CD14-positive monocyte (primary cell): Measurements from ENCODE around the gene GRK5. TPM values are rescaled to one million over a fixed set of nuclear protein-coding genes. Genes with fewer than 3 reads are reported as not detected.

ENCODE experiments used
- DNase-seq, 3 donors: peaks; one replicate each; pipeline ENCODE4 v3.0.0-alpha.2; 2011 to 2022
- H2AFZ ChIP-seq: 2 replicates; pipeline ENCODE4 v1.6.0; 2012; ENCODE audit warnings: mild to moderate bottlenecking, low read depth, low read length, inconsistent platforms; ENCODE audit not compliant: insufficient read depth, poor library complexity, severe bottlenecking
- H3K27ac ChIP-seq, 2 donors: 1 replicate in 1 of 2; 2 replicates in 1 of 2; pipeline ENCODE4 v1.5.1; 2012 to 2013; ENCODE audit warnings: low read length in 2 of 2, control low read depth in 1 of 2, inconsistent platforms in 1 of 2, low read depth in 1 of 2, mild to moderate bottlenecking in 1 of 2
- H3K27me3 ChIP-seq, 2 donors: one replicate each; pipeline versions ENCODE4 v1.6.0 to v1.6.1; 2011 to 2013; ENCODE audit warnings: low read length in 2 of 2; ENCODE audit not compliant: control insufficient read depth in 2 of 2, insufficient read depth in 2 of 2
- H3K36me3 ChIP-seq, 2 donors: replicated peaks in 1 of 2; 1 replicate in 1 of 2; 2 replicates in 1 of 2; pipeline versions ENCODE4 v1.5.1 to v1.6.1; 2012 to 2013; ENCODE audit warnings: low read length in 2 of 2, control low read depth in 1 of 2, inconsistent platforms in 1 of 2, mild to moderate bottlenecking in 1 of 2; ENCODE audit not compliant: insufficient read depth in 2 of 2, control insufficient read depth in 1 of 2
- H3K4me1 ChIP-seq, 2 donors: 1 replicate in 1 of 2; 2 replicates in 1 of 2; pipeline versions ENCODE4 v1.5.1 to v1.6.1; 2012 to 2013; ENCODE audit warnings: low read length in 2 of 2, control low read depth in 1 of 2, inconsistent platforms in 1 of 2, mild to moderate bottlenecking in 1 of 2, moderate library complexity in 1 of 2; ENCODE audit not compliant: insufficient read depth in 2 of 2, control insufficient read depth in 1 of 2
- H3K4me2 ChIP-seq: replicated peaks from 2 replicates; pipeline ENCODE3; 2012; ENCODE audit warnings: low read length, moderate library complexity, mild to moderate bottlenecking; ENCODE audit not compliant: poor library complexity, severe bottlenecking; ENCODE audit errors: extremely low read depth
- H3K4me3 ChIP-seq, 3 experiments: fragments of 200-600 bp in 1 of 3; sonication (generic) in 1 of 3; replicated peaks in 1 of 3; 1 replicate in 2 of 3; 2 replicates in 1 of 3; pipeline ENCODE4 v1.5.1; 2011 to 2013; ENCODE audit warnings: low read length in 3 of 3, mild to moderate bottlenecking in 3 of 3, control low read depth in 2 of 3, low read depth in 2 of 3, inconsistent platforms in 1 of 3, moderate library complexity in 1 of 3
- H3K79me2 ChIP-seq: 2 replicates; pipeline ENCODE4 v1.6.0; 2012; ENCODE audit warnings: mild to moderate bottlenecking, control low read depth, inconsistent platforms, low read length, moderate library complexity; ENCODE audit not compliant: insufficient read depth
- H3K9ac ChIP-seq: 2 replicates; pipeline ENCODE4 v1.6.0; 2017; ENCODE audit warnings: low read length, mild to moderate bottlenecking; ENCODE audit not compliant: insufficient read depth, poor library complexity, severe bottlenecking
- H3K9me3 ChIP-seq, 2 donors: replicated peaks in 1 of 2; 1 replicate in 1 of 2; 2 replicates in 1 of 2; pipeline versions ENCODE4 v1.5.1 to v1.6.1; 2012 to 2013; ENCODE audit warnings: low read length in 2 of 2, control low read depth in 1 of 2; ENCODE audit not compliant: control insufficient read depth in 1 of 2, insufficient read depth in 1 of 2
- H4K20me1 ChIP-seq: 2 replicates; pipeline ENCODE4 v1.6.0; 2012; ENCODE audit warnings: mild to moderate bottlenecking, low read length, control low read depth, moderate library complexity; ENCODE audit not compliant: insufficient read depth
- H3K27ac Mint-ChIP-seq, 7 donors: one replicate each; pipeline ENCODE4 v1.8.0; 2020; ENCODE audit warnings: mild to moderate bottlenecking in 7 of 7, mixed read lengths in 7 of 7, moderate library complexity in 6 of 7, inconsistent platforms in 2 of 7
- H3K27me3 Mint-ChIP-seq, 3 donors: one replicate each; pipeline ENCODE4 v1.8.0; 2021 to 2022; ENCODE audit warnings: low read depth in 3 of 3, mild to moderate bottlenecking in 3 of 3, mixed read lengths in 3 of 3, moderate library complexity in 3 of 3, inconsistent platforms in 1 of 3
- H3K36me3 Mint-ChIP-seq, 2 donors: one replicate each; pipeline ENCODE4 v1.8.0; 2020; ENCODE audit warnings: mixed read lengths in 2 of 2, inconsistent platforms in 1 of 2, mild to moderate bottlenecking in 1 of 2
- H3K4me1 Mint-ChIP-seq: one replicate; pipeline ENCODE4 v1.8.0; 2020; ENCODE audit warnings: mild to moderate bottlenecking, mixed read lengths
- H3K4me3 Mint-ChIP-seq, 2 donors: one replicate each; pipeline ENCODE4 v1.8.0; 2020; ENCODE audit warnings: mild to moderate bottlenecking in 2 of 2, mixed read lengths in 2 of 2, moderate library complexity in 1 of 2
- H3K9me3 Mint-ChIP-seq, 7 donors: one replicate each; pipeline ENCODE4 v1.8.0; 2020 to 2022; ENCODE audit warnings: mixed read lengths in 7 of 7, mild to moderate bottlenecking in 6 of 7, moderate library complexity in 6 of 7, inconsistent platforms in 2 of 7
- WGBS: methylation state at CpG from one replicate; pipeline ENCODE4 v1.1.5; 2013; ENCODE audit warnings: missing lambda C conversion rate; ENCODE audit not compliant: insufficient coverage; 5-methylcytosine and 5-hydroxymethylcytosine counted together
- intact Hi-C, 2 donors: fragments of 100-400 bp; cut with micrococcal nuclease; formaldehyde crosslinking; loops; one replicate each; pipeline versions ENCODE4 v1.15.0 to v1.15.1; 2023
- polyA plus RNA-seq, 3 donors: library from polyadenylated mRNA; depleted of rRNA in 1 of 3; unstranded in 2 of 3; stranded (reverse) in 1 of 3; fragments of 300-500 nt in 2 of 3; fragments of >200 nt in 1 of 3; fragmentation: Illumina TruSeq in 2 of 3; gene quantifications; 1 replicate in 2 of 3; 2 replicates in 1 of 3; pipeline ENCODE4 v1.2.3, GENCODE V29; 2012 to 2021
- TF ChIP-seq, protein P1 (sequence below): fragments of 200-600 bp; IDR thresholded peaks from one replicate; pipeline ENCODE4 v1.8.0; 2022; ENCODE audit warnings: antibody characterized with exemption, mild to moderate bottlenecking

GRK5 gene
- polyA plus RNA-seq, 3 donors = 1.2 to 6.5 (median 2.8) TPM

DNA sequence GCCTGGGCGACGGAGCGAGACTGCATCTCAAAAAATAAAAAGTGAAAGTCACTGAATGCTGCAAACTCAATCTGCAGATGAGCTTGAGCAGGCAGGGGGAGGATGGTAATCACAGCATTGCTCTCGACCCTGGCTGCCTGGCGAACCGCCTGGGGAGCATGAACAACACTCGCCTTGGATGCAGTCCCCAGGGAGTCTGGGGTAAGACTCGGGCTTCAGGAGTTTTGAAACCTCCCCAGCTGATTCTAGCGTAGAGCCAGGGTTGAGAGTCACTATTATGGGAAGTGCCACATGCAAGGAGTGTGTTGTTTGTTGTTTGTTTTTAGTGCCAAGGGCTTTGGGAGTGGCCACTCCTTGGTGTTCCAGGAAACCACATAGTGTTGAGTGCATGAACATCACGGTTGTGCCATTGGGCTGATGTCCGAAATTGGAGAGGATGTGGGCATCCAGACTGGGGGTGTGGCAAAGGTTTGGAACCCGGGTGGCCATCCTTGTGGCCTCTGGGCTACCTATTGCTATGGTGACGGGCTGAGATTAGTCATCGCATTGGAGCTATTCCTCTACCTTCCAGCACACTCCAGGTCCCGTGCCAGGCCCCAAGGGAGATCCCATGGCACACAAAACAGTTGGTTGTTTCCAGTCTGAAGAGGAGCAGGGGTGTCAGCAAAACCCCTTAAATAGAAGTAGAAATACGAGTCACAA is 242.5 kb downstream of the GRK5 start:
- peaks cover 0 to 2% (median 0%) of the 10 kb centered on the region in 7 donors for H3K9me3 Mint-ChIP-seq
- peaks cover 2% of the 10 kb centered on the region for H3K4me1 Mint-ChIP-seq
- no peak overlapping the region for H2AFZ ChIP-seq
- 93% methylated on average over 12 of the region's 16 CpGs for WGBS
- H3K27ac ChIP-seq = no peak overlapping the region
- TF ChIP-seq, protein P1, sequence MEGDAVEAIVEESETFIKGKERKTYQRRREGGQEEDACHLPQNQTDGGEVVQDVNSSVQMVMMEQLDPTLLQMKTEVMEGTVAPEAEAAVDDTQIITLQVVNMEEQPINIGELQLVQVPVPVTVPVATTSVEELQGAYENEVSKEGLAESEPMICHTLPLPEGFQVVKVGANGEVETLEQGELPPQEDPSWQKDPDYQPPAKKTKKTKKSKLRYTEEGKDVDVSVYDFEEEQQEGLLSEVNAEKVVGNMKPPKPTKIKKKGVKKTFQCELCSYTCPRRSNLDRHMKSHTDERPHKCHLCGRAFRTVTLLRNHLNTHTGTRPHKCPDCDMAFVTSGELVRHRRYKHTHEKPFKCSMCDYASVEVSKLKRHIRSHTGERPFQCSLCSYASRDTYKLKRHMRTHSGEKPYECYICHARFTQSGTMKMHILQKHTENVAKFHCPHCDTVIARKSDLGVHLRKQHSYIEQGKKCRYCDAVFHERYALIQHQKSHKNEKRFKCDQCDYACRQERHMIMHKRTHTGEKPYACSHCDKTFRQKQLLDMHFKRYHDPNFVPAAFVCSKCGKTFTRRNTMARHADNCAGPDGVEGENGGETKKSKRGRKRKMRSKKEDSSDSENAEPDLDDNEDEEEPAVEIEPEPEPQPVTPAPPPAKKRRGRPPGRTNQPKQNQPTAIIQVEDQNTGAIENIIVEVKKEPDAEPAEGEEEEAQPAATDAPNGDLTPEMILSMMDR = no peak
- H3K9ac ChIP-seq = no peak overlapping the region
- H3K4me3 Mint-ChIP-seq = no peak overlapping the region
- H3K27me3 ChIP-seq = no peaks in the 10 kb centered on the region
- H3K4me2 ChIP-seq = no peak overlapping the region
- peaks cover 0 to 3% (median 1%) of the 10 kb centered on the region in 3 donors for H3K27me3 Mint-ChIP-seq
- H3K9me3 ChIP-seq = no peaks in the 10 kb centered on the region
- H3K79me2 ChIP-seq = no peaks in the 10 kb centered on the region
- intact Hi-C loops = loop anchor here (5.0 to 10.0 kb wide), 2 partner anchors 253 to 255 kb away; no protein-coding TSS in a partner anchor
- peaks cover 31 to 37% of the 10 kb centered on the region in 2 donors for H3K36me3 Mint-ChIP-seq
- no peak overlapping the region for H3K4me3 ChIP-seq
- H3K36me3 ChIP-seq = peaks cover 13 to 15% of the 10 kb centered on the region in 2 donors
- DNase-seq = no peak
- no peaks in the 10 kb centered on the region for H3K4me1 ChIP-seq
- H4K20me1 ChIP-seq = no peaks in the 10 kb centered on the region
- no peak overlapping the region for H3K27ac Mint-ChIP-seq

DNA sequence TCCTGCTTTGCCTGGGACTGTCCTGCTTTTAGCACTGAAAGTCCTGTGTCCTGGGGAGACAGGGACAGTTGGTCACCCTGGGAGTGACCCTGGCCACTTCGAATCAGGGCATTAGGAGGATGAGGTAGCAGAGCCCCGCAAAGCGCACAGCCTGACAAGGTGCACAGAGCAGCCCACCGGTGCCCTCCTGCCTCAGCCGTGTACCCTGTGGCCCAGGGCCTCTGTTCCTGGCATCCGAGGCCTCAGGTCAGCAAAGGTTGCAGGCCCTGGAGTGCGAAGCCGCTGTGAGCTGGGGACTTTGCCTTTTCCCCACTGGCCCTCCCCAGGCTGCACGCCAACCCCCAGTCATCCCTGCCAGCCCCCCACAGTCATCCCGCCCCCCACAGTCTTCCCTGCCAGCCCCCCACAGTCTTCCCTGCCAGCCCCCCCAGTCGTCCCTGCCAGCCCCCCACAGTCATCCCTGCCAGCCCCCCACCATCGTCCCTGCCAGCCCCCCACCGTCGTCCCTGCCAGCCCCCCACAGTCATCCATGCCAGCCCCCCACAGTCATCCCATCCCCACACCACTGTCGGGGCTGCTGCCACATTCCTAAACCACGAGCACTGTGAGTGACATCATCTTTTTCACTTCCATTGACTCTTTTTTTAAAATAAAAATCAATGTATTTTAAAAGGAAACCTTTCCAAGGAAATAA is 243.4 kb downstream of the GRK5 start:
- intact Hi-C loops = no loop called here
- Histone ChIP-seq H3K36me3 (peaks cover 13 to 17% of the 10 kb centered on the region in 2 donors), H4K20me1 (no peaks in the 10 kb centered on the region), H3K4me3 (no peak overlapping the region), H3K27ac (no peak overlapping the region), H3K79me2 (no peaks in the 10 kb centered on the region), H3K9me3 (no peaks in the 10 kb centered on the region), H3K4me2 (no peak overlapping the region), H3K27me3 (no peaks in the 10 kb centered on the region), H3K4me1 (no peaks in the 10 kb centered on the region), H3K9ac (no peak overlapping the region), H2AFZ (no peak overlapping the region)
- Mint-ChIP-seq H3K27me3 (peaks cover 0 to 3% (median 0%) of the 10 kb centered on the region in 3 donors), H3K4me3 (no peak overlapping the region), H3K9me3 (peaks cover 0 to 2% (median 0%) of the 10 kb centered on the region in 7 donors), H3K27ac (no peak overlapping the region), H3K4me1 (no peaks in the 10 kb centered on the region), H3K36me3 (peaks cover 31 to 42% of the 10 kb centered on the region in 2 donors)
- TF ChIP-seq, protein P1 = no peak
- no peak for DNase-seq
- 96% methylated on average over 6 of the region's 16 CpGs for WGBS
